ENCODE results near the gene GAB2.
"Not testable (repeated sequence)": the region's sequence is repeated elsewhere in the genome, so short reads cannot be mapped to it uniquely, and the experiment has no call there.

GAB2 gene

DNA sequence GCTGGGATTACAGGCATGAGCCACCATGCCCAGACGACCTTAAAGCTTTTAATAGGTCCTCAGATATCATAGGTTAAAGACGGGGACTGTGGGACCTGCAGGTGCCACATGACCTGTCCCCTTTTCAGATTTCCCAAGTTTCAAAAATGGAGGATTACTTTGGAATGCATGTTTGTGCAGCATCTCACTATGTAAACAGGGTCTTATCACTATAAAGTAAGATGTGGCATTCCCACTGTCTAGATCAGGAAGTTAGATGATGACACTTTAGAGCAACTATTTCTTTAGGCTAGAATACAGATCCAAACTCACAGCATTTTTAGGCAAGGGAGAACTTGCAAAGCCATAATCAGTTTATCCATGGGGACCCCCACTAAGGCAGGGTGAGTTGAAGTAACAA lies 136.1 kb downstream of the GAB2 start:
- no peak for DNase-seq (ENCODE audit: low read depth in 2 of 2)

GRCh38 chr11:78277314-78277994 lies 140.2 kb downstream of the GAB2 start:
- no peak for DNase-seq (ENCODE audit: low read depth in 2 of 2)

- no peak for DNase-seq (ENCODE audit: low read depth in 2 of 2)
Measured at GRCh38 chr11:78276311-78276710, 141.3 kb downstream of the GAB2 start.

- DNase-seq (ENCODE audit: low read depth in 2 of 2), result no peak
Measured at GRCh38 chr11:78274739-78275138, 142.9 kb downstream of the GAB2 start.

DNA sequence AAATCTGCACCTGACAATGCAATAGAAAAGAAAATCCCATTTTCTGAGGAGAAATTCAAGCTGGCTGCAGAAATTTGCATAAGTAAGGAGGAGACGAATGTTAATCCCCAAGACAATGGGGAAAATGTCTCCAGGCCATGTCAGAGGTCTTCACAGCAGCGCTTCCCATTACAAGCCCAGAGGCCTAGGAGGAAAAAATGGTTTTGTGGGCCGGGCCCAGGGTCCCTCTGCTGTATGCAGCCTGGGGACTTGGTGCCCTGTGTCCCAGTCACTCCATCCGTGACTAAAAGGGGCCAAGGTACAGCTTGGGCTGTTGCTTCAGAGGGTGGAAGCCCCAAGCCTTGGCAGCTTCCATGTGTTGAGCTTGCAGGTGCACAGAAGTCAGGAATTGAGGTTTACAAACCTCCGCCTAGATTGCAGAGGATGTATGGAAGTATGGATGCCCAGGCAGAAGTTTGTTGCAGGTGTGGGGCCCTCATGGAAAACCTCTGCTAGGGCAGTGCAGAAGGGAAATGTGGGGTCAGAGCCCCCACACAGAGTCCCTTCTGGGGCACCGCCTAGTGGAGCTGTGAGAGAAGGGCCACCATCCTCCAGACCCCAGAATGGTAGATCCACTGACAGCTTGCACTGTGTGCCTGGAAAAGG lies 144.9 kb downstream of the GAB2 start:
- DNase-seq (ENCODE audit: low read depth in 2 of 2), result not testable (repeated sequence)

DNA sequence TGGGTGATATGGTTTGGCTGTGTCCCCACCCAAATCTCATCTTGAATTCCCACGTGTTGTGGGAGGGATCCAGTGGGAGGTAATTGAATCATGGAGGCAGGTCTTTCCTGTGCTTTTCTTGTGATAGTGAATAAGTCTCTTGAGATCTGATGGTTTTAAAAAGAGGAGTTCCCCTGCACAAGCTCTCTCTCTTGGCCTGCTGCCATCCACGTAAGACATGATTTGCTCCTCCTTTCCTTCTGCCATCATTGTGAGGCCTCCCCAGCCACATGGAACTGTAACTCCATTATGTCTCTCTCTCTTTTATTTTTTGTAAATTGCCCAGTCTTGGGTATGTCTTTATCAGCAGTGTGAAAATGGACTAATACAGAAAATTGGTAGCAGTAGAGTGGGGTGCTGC lies 145.8 kb downstream of the GAB2 start:
- DNase-seq (ENCODE audit: low read depth in 2 of 2), result not testable (repeated sequence)

DNA sequence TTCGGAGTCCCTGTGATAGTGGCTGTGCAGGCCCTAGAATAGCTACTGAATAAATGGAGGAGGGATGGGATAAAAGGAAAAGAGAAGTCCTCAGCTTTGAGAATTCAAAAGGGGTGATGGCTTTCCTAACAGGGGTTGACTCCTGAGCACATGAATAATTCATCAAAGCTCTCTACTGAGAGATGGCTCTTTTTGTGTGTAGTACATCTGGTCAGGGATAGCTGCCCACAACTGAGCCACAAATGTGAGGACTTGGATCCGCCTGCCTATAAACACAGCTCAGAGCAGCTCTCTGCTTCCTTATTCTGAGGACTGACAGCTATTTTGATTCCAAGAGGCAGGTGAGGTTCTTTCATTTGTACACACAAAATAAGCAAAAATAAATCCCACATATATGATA lies 146.6 kb downstream of the GAB2 start:
- DNase-seq (ENCODE audit: low read depth in 2 of 2), result no peak

DNA sequence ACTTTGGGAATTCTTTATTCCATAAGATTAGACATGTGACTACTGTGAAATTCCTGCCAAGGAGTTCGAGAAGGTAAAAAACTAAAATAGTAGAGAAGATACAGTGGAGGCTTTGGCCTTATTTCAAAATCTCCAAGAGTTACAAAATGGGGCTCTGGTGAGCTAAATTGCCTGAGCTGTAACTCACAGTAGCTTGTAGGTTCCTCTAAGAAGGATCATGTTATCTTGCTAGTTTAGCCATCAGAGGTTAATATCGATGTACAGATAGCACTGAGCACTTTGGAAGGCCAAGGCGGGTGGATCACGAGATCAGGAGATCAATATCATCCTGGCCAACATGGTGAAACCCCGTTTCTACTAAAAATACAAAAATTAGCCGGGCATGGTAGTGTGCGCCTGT lies 147.8 kb downstream of the GAB2 start:
- no peak for DNase-seq (ENCODE audit: low read depth in 2 of 2)

DNA sequence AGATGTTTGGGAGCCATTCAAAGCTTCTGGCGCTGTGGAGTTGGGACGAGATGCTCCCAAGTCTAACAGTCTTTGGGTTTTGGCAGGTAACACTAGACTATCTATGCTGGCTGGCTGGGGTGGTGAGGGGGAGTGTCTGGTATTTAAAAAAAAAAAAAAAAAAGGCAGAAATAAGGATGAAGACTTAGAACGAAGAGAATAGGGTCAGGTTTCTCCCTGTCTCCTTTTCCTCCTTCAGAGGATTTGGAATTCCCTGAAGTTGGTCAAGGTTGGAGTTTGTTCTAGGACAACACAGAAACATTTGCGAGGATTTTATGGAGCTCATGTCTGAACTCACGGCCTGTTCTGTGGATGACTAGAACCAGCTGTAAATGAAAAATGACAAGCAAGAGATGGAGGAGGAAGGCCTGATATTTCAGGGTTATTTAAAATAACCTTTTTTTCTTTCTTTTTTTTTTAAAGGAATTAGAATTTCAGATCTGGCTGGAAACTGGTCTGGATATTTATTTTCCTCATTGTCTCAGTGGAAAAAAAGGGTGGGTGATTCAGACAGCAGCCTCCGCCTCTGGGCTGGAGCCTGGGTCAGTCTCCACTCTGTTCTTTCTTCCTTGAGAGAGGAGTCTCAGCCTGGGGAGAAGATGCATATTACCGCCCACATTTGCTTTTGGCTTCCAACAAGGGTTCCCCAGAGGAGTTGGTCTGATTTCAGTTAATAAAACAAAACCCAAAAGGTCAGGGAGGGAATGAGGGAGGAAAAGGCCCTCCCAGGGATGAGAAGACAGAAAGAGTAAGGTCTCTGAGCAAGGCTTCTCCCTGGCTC lies 148.8 kb downstream of the GAB2 start:
- DNase-seq (ENCODE audit: low read depth in 2 of 2), result no peak

DNA sequence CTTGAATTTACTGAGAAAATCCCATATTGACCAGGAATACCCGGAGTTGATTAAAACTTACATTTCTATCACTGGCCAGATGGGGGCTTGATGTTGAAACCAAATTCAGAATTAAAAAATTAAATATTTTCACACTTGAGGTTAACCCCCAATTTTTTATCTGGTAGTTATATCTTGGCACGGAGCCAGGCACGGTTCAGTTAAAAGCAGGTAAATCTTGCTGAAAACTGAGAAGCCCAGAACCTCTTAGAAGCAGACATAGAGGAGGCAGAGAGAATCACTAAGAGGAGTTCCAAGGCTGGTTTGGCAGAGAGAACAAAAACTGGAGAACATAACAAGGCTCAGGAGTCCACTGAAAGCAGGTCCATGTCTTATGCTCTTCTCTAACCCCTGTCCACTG lies 151.2 kb downstream of the GAB2 start:
- no peak for DNase-seq (ENCODE audit: low read depth in 2 of 2)

- DNase-seq (ENCODE audit: low read depth in 2 of 2), result no peak
Measured at GRCh38 chr11:78265326-78265725, 152.3 kb downstream of the GAB2 start.

- no peak for DNase-seq (ENCODE audit: low read depth in 2 of 2)
Measured at GRCh38 chr11:78262691-78263090, 154.9 kb downstream of the GAB2 start.

GRCh38 chr11:78262238-78262637 lies 155.4 kb downstream of the GAB2 start:
- no peak for DNase-seq (ENCODE audit: low read depth in 2 of 2)

GRCh38 chr11:78261828-78262227 lies 155.8 kb downstream of the GAB2 start:
- DNase-seq (ENCODE audit: low read depth in 2 of 2), result no peak

DNA sequence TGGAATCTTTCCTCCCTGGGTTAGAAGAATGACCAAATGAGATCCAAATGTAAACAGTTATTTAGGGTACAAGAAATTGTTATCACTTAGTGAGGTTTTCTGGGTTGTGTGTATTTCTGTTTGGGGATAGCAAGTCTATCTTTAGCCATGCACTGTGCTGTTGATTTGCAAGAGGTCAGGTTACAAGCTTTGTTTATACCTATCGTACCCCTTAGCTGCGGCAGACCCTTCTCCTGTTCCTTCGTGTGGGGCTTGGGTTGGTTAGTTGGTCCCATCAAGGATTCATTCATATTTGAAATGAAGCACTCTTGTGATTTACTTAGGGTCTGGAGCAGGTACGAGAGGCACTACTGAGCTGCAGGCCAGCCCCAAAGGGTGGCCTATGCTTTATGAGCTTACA lies 156.3 kb downstream of the GAB2 start:
- no peak for DNase-seq (ENCODE audit: low read depth in 2 of 2)

- no peak for DNase-seq (ENCODE audit: low read depth in 2 of 2)
Measured at GRCh38 chr11:78259777-78260487, 157.7 kb downstream of the GAB2 start.

DNA sequence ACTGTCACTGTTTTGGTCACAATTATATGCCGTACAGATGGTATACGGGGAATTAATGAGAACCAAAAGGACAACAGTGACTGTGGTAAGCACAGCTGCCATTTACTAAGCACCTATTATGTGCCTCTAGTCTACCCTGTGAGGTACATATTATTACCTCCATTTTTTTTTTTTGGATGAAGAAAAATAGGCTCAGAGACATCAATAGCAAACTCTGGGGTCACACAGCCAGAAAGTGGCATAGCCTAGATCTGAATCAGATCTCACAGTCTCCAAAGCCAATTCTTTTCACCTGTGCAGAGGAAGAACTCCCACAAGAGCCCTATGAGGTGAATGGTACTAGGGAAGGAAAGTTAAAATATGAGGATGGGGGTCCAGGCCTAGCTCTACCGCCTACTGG lies 160.0 kb downstream of the GAB2 start:
- DNase-seq (ENCODE audit: low read depth in 2 of 2), result no peak

DNA sequence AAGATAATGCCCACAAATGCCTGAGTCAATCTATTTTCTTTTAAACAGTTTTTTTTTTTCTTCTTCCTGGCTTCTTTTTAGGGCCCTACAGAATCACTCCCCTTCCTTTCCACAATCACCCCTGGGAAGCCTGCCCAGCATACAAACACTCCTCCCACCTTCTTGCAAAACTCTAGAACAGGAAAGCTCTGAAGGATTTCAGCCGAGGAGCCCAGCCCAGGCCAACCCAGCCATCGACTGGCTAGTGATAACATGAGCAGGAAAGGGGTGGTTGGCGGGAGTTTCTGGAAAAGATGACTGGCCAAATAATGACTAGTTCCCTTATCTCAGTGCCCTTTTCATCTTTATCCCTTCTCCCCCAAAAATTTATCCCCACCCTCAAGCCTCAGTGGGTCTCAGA lies 160.7 kb downstream of the GAB2 start:
- no peak for DNase-seq (ENCODE audit: low read depth in 2 of 2)

DNA sequence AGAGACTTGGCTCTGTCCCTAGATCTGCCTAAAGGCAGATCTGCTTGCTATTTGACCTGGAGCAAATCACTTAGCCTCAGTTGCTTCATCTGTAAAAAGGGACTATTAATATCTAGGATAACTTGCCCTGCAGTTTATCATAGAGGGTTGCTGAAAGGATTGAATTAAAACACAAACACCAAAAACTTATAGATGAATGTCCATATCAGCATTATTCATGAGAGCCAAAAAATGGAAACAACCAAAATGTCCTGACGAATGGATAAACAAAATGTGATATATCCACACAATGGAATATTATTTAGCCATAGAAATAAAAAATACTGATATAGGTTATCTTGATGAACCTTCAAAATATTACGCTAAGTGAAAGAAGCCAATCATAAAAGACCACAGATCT lies 161.7 kb downstream of the GAB2 start:
- DNase-seq (ENCODE audit: low read depth in 2 of 2), result no peak

DNA sequence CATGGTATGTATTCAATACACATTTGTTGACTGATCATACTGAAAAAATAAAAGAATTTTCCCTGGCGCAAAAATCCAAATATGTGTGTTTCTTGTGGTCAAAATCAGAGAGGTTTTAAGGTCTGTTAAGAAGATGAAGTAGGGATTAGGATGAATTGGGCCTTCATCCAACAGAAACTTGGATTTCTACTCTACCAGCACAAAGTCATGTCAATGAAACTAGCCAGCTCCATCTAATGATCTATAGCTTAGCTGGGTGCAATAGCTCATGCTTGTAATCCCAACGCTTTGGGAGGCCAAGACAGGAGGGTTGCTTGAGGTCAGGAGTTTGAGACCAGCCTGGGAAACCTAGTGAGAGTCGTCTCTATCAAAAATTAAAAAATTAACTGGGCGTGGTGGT lies 163.4 kb downstream of the GAB2 start:
- no peak for DNase-seq (ENCODE audit: low read depth in 2 of 2)

DNA sequence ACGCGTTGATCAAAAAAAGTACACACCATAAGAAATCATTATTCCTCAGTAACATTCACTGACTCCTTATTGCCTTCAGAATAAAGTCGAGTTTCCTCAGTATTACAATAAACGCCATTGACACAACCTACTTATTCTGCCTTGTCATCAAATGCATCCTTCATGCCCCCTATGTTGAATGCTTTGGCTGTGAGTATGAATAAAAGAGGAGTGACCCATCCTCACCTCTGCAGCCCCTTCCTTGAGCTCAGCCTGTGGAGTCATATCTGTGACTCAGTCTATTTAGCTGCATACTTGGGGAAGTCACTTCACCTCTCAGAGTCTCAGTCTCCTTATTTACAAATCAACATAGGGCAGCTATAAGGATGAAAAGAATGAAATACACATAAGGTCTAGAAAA lies 163.8 kb downstream of the GAB2 start:
- no peak for DNase-seq (ENCODE audit: low read depth in 2 of 2)

GRCh38 chr11:78251083-78251775 lies 166.4 kb downstream of the GAB2 start:
- no peak for DNase-seq (ENCODE audit: low read depth in 2 of 2)

All from stimulated activated CD4-positive, alpha-beta T cell treated with anti-CD3 and anti-CD28 coated beads, Interleukin-4, amount 100 ng/mL, for 48 hours (primary cell).